Spleen (tissue), 11 donors: ENCODE results near the gene NCOA3. TPM values are rescaled to one million over a fixed set of nuclear protein-coding genes. Genes with fewer than 3 reads are reported as not detected.

Experiments
- DNase-seq: peaks from one replicate; pipeline ENCODE4 v3.0.0-alpha.2; 2020
- H3K27ac ChIP-seq, 8 donors: fragments of 200-600 bp; sonication (generic) in 7 of 8; 1 replicate in 4 of 8; 2 replicates in 4 of 8; pipeline versions ENCODE4 v1.5.0 to v1.8.0; 2016 to 2021; ENCODE audit warnings: inconsistent platforms in 4 of 8, mild to moderate bottlenecking in 4 of 8, moderate library complexity in 1 of 8
- H3K27me3 ChIP-seq, 7 donors: fragments of 200-600 bp; sonication (generic) in 6 of 7; replicated peaks in 1 of 7; 1 replicate in 4 of 7; 2 replicates in 3 of 7; pipeline versions ENCODE4 v1.5.0 to v1.8.0; 2016 to 2021; ENCODE audit warnings: inconsistent platforms in 3 of 7, mild to moderate bottlenecking in 1 of 7
- H3K36me3 ChIP-seq, 6 donors: fragments of 200-600 bp; sonication (generic) in 5 of 6; 1 replicate in 4 of 6; 2 replicates in 2 of 6; pipeline versions ENCODE4 v1.5.0 to v1.8.0; 2016 to 2021; ENCODE audit warnings: inconsistent platforms in 2 of 6
- H3K4me1 ChIP-seq, 6 donors: fragments of 200-600 bp; sonication (generic) in 5 of 6; 1 replicate in 3 of 6; 2 replicates in 3 of 6; pipeline versions ENCODE4 v1.5.0 to v1.8.0; 2016 to 2021; ENCODE audit warnings: inconsistent platforms in 3 of 6
- H3K4me3 ChIP-seq, 8 donors: fragments of 200-600 bp; sonication (generic) in 7 of 8; 1 replicate in 4 of 8; 2 replicates in 4 of 8; pipeline versions ENCODE4 v1.5.0 to v1.8.0; 2016 to 2021; ENCODE audit warnings: inconsistent platforms in 4 of 8, mild to moderate bottlenecking in 4 of 8, moderate library complexity in 2 of 8
- H3K9me3 ChIP-seq, 8 donors: fragments of 200-600 bp; sonication (generic) in 7 of 8; 1 replicate in 4 of 8; 2 replicates in 4 of 8; pipeline versions ENCODE4 v1.5.0 to v1.8.0; 2016 to 2021; ENCODE audit warnings: inconsistent platforms in 4 of 8
- POLR2A ChIP-seq, 3 donors: fragments of 450-650 bp; IDR thresholded peaks; one replicate each; pipeline ENCODE4 v1.5.1; 2017; ENCODE audit warnings: antibody characterized with exemption in 3 of 3, mild to moderate bottlenecking in 1 of 3
- POLR2AphosphoS5 ChIP-seq, 3 donors: sonication (generic); formaldehyde crosslinking; IDR thresholded peaks; one replicate each; pipeline ENCODE4 v1.5.1; 2017; ENCODE audit warnings: antibody characterized with exemption in 3 of 3
- WGBS, 5 donors: extraction: QIAGEN DNeasy Blood & Tissue Kit in 3 of 5; methylation state at CpG; one replicate each; pipeline versions ENCODE4 v1.1.5 to v1.1.7; 2013 to 2018; 5-methylcytosine and 5-hydroxymethylcytosine counted together
- intact Hi-C: fragments of 100-400 bp; cut with DNase I; formaldehyde crosslinking; loops from one replicate; pipeline ENCODE4 v1.15.0; 2023; ENCODE audit warnings: low total_unique reads
- polyA plus RNA-seq, 3 donors: library from polyadenylated mRNA; stranded (reverse); fragments of 200-250 nt; gene quantifications; one replicate each; pipeline ENCODE4 v1.2.1, GENCODE V29; 2013
- total RNA-seq, 7 donors: library from RNA; depleted of rRNA in 3 of 7; stranded (reverse); fragments of >200 nt in 3 of 7; fragmentation: NEBNext Ultra II Directional in 4 of 7; extraction: Animal tissue kit (Norgen Biotek cat#: 25700) in 4 of 7; gene quantifications; one replicate each; pipeline versions ENCODE4 v1.1.0 to v1.2.1, GENCODE V29; 2016 to 2021
- TF ChIP-seq, protein P1 (sequence below), 11 experiments: fragments of 200-600 bp in 7 of 11; fragments of 450-650 bp in 4 of 11; sonication (generic) in 4 of 11; IDR thresholded peaks in 8 of 11; conservative IDR thresholded peaks in 3 of 11; 1 replicate in 7 of 11; 2 replicates in 4 of 11; pipeline versions ENCODE4 v1.4.0 to v1.8.0; 2016 to 2021; ENCODE audit warnings: antibody characterized with exemption in 11 of 11, inconsistent platforms in 4 of 11, mild to moderate bottlenecking in 1 of 11
- donor health status: healthy with polysubstance abuse.
- donor health status: DM: no; HTN: no; CAD: no; lungs with moderate emphysema.
- donor health status: DM: no; HTN: no; CAD: no.
- donor health status: Bipolar disorder and iron deficiency.
- donor health status: healthy.
- donor health status: DM: no; HTN: no; CAD: no.
- donor health status: DM: yes; HTN: yes; CAD: no.

The NCOA3 gene
- total and polyA plus RNA-seq, 10 donors: 12.5 to 93.7 (median 82.2) TPM

GRCh38 chr20:47501116-47501481 is 588 bp upstream of the NCOA3 start:
- peaks cover 23 to 46% (median 42%) of the 10 kb centered on the region in 6 donors for H3K4me1 ChIP-seq
- H3K27ac ChIP-seq: peak overlapping the region; percentile 78 to 98 (median 95)
- DNase-seq: no peak
- peak overlapping the region; percentile 51 to 84 (median 78) for H3K4me3 ChIP-seq
- TF ChIP-seq, protein P1, sequence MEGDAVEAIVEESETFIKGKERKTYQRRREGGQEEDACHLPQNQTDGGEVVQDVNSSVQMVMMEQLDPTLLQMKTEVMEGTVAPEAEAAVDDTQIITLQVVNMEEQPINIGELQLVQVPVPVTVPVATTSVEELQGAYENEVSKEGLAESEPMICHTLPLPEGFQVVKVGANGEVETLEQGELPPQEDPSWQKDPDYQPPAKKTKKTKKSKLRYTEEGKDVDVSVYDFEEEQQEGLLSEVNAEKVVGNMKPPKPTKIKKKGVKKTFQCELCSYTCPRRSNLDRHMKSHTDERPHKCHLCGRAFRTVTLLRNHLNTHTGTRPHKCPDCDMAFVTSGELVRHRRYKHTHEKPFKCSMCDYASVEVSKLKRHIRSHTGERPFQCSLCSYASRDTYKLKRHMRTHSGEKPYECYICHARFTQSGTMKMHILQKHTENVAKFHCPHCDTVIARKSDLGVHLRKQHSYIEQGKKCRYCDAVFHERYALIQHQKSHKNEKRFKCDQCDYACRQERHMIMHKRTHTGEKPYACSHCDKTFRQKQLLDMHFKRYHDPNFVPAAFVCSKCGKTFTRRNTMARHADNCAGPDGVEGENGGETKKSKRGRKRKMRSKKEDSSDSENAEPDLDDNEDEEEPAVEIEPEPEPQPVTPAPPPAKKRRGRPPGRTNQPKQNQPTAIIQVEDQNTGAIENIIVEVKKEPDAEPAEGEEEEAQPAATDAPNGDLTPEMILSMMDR (IDR thresholded peaks at IDR 0.05 in 8 of 11, conservative IDR thresholded peaks at IDR 0.05 in 3 of 11): no peak
- TF ChIP-seq POLR2AphosphoS5 (IDR thresholded peaks at IDR 0.05): no peak
- TF ChIP-seq POLR2A (IDR thresholded peaks at IDR 0.05): no peak
- intact Hi-C loops: loop anchor here (10.0 kb wide), 1 partner anchor 114 kb away; no protein-coding TSS in a partner anchor
- H3K36me3 ChIP-seq: no peaks in the 10 kb centered on the region
- no peaks in the 10 kb centered on the region for H3K27me3 ChIP-seq
- no peaks in the 10 kb centered on the region for H3K9me3 ChIP-seq
- 15 to 31% (median 24%) methylated on average over 5 of the region's 5 CpGs for WGBS, 5 donors

- DNase-seq: no peak
- peak overlapping the region; percentile 78 to 98 (median 95) for H3K27ac ChIP-seq
- 0 to 1% (median 0%) methylated on average over 30 to 34 of the region's 34 CpGs for WGBS, 5 donors
- H3K4me1 ChIP-seq: peaks cover 30 to 61% (median 57%) of the 10 kb centered on the region in 6 donors
- no peaks in the 10 kb centered on the region for H3K36me3 ChIP-seq
- TF ChIP-seq POLR2AphosphoS5 (IDR thresholded peaks at IDR 0.05): peak in 1 of 3 donors; percentile 53
- peak in 1 of 3 donors; percentile 36 for TF ChIP-seq POLR2A (IDR thresholded peaks at IDR 0.05)
- TF ChIP-seq, protein P1 (IDR thresholded peaks at IDR 0.05 in 8 of 11, conservative IDR thresholded peaks at IDR 0.05 in 3 of 11): no peak
- no peaks in the 10 kb centered on the region for H3K27me3 ChIP-seq
- peak overlapping the region; percentile 51 to 84 (median 78) for H3K4me3 ChIP-seq
- intact Hi-C loops: loop anchor here (10.0 kb wide), 1 partner anchor 112 kb away; no protein-coding TSS in a partner anchor
- H3K9me3 ChIP-seq: no peaks in the 10 kb centered on the region
Observed at GRCh38 chr20:47502271-47503239, 868 bp downstream of the NCOA3 start.

DNA sequence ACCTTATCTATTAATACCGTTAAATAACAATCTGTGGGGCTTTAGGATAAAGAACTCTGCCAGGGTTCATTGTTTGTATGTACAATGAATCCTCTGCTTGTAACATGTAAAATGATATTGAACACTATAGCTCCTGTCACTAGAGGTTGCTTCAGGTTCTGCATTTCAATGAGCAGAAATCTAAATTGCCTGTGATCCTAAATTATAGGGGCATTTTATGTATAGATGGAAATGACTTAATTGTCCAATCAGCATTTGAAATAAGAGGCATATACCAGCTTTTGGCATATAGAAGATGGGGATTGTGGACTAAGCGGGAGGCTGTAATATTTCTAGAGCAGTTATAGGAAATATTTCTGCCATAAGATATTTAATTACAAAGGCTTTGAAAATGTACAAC is 2.0 kb downstream of the NCOA3 start:
- intact Hi-C loops: loop anchor here (10.0 kb wide), 1 partner anchor 111 kb away; no protein-coding TSS in a partner anchor
- H3K27ac ChIP-seq: peak overlapping the region in 5 of 8 donors; percentile 95 to 98 (median 95)
- 39 to 63% (median 49%) methylated on average over 2 of the region's 2 CpGs for WGBS, 5 donors

More for the DNA sequence above, 2.0 kb downstream of the NCOA3 start:
- H3K9me3 ChIP-seq: no peaks in the 10 kb centered on the region
- H3K4me1 ChIP-seq: peaks cover 40 to 72% (median 68%) of the 10 kb centered on the region in 6 donors
- TF ChIP-seq, protein P1 (IDR thresholded peaks at IDR 0.05 in 8 of 11, conservative IDR thresholded peaks at IDR 0.05 in 3 of 11): no peak
- TF ChIP-seq POLR2A (IDR thresholded peaks at IDR 0.05) (no peak), POLR2AphosphoS5 (IDR thresholded peaks at IDR 0.05) (no peak)
- no peaks in the 10 kb centered on the region for H3K36me3 ChIP-seq
- no peaks in the 10 kb centered on the region for H3K27me3 ChIP-seq
- H3K4me3 ChIP-seq: peak overlapping the region in 7 of 8 donors; percentile 67 to 84 (median 78)
- no peak for DNase-seq
